ENCODE measurements around the gene IQGAP1. TPM values are rescaled to one million over a fixed set of nuclear protein-coding genes. Genes with fewer than 3 reads are reported as not detected.

IQGAP1 gene
- total and polyA plus RNA-seq, 4 experiments from 2014 or later = 86.1 to 132 (median 125) TPM

DNA sequence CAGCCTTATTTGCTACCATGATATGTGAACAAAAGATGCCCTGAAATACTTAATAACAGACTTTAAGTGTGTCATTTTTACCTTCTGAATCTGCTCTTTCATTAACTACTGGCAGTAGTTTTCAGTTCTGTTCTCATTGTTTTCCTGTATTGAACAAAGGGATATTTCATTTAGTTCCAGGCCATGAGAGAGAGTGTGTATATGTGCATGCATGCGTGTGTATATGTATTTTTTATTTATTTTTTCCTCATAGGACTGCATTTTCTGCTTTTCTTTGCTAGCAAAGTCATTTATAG is 94.9 kb downstream of the IQGAP1 start:
- H3K4me1 ChIP-seq (ENCODE audit: insufficient read depth, low read length) = peaks cover 33% of the 10 kb centered on the region
- peak overlapping the region in 1 of 7 donors; percentile 62 for H3K27ac Mint-ChIP-seq
- no peaks in the 10 kb centered on the region for H3K9me3 Mint-ChIP-seq
- H3K27ac ChIP-seq (ENCODE audit: low read depth, low read length) = no peak overlapping the region
- POLR2A ChIA-PET (ENCODE audit: partially characterized antibody) = interaction anchor here (0.8 to 2.0 kb wide), 2 partner anchors 95 to 163 kb away, joined by 3 to 8 read pairs; partner anchors contain the start of gene IQGAP1
- H3K36me3 ChIP-seq (ENCODE audit: insufficient read depth, low read length) = peaks cover 64% of the 10 kb centered on the region
- intact Hi-C loops (cut with micrococcal nuclease) = no loop called here
- no peak for DNase-seq
- no peaks in the 10 kb centered on the region for H3K27me3 ChIP-seq (ENCODE audit: insufficient read depth, low read length)
- no peaks in the 10 kb centered on the region for H3K27me3 Mint-ChIP-seq
- H3K4me3 ChIP-seq (ENCODE audit: low read length in 2 of 2) = no peak overlapping the region
- H3K4me3 Mint-ChIP-seq = no peak overlapping the region
- CTCF ChIA-PET (ENCODE audit: partially characterized antibody) = interaction anchor here (0.8 to 9.1 kb wide), 23 partner anchors 12 to 402 kb away, joined by 3 to 170 read pairs (median 5); partner anchors contain the start of genes IQGAP1 and ZNF774
- H3K4me1 Mint-ChIP-seq = peaks cover 21 to 43% (median 33%) of the 10 kb centered on the region in 4 donors
- no peaks in the 10 kb centered on the region for H3K9me3 ChIP-seq (ENCODE audit: control insufficient read depth in 1 of 2, low read length in 2 of 2)
- H3K36me3 Mint-ChIP-seq = peaks cover 62 to 76% of the 10 kb centered on the region in 2 donors

GRCh38 chr15:90483637-90484036 is 95.6 kb downstream of the IQGAP1 start:
- no peak overlapping the region for H3K27ac ChIP-seq (ENCODE audit: low read depth, low read length)
- H3K4me1 ChIP-seq (ENCODE audit: insufficient read depth, low read length) = peaks cover 26% of the 10 kb centered on the region
- H3K27me3 ChIP-seq (ENCODE audit: insufficient read depth, low read length) = no peaks in the 10 kb centered on the region
- no peak overlapping the region for H3K4me3 Mint-ChIP-seq
- H3K4me1 Mint-ChIP-seq = peaks cover 14 to 36% (median 29%) of the 10 kb centered on the region in 4 donors
- ChIA-PET CTCF (ENCODE audit: partially characterized antibody) (interaction anchor here (1.3 to 9.1 kb wide), 5 partner anchors 16 to 165 kb away, joined by 3 to 170 read pairs (median 17); no protein-coding TSS in a partner anchor), POLR2A (ENCODE audit: partially characterized antibody) (no interaction called here)
- no peaks in the 10 kb centered on the region for H3K9me3 ChIP-seq (ENCODE audit: control insufficient read depth in 1 of 2, low read length in 2 of 2)
- no peak for DNase-seq
- no peaks in the 10 kb centered on the region for H3K27me3 Mint-ChIP-seq
- peaks cover 0 to 1% (median 0%) of the 10 kb centered on the region in 8 donors for H3K9me3 Mint-ChIP-seq
- H3K27ac Mint-ChIP-seq = no peak overlapping the region
- H3K4me3 ChIP-seq (ENCODE audit: low read length in 2 of 2) = no peak overlapping the region
- peaks cover 64 to 72% of the 10 kb centered on the region in 2 donors for H3K36me3 Mint-ChIP-seq
- H3K36me3 ChIP-seq (ENCODE audit: insufficient read depth, low read length) = peaks cover 58% of the 10 kb centered on the region
- intact Hi-C loops (cut with micrococcal nuclease) = no loop called here

- no peak overlapping the region for H3K27ac ChIP-seq (ENCODE audit: low read depth, low read length)
- CTCF ChIA-PET (ENCODE audit: partially characterized antibody) = interaction anchor here (1.5 kb wide), 1 partner anchor 125 kb away, joined by 5 read pairs; no protein-coding TSS in a partner anchor
These were observed 99.1 kb downstream of the IQGAP1 start for GRCh38 chr15:90487186-90487585.

DNA sequence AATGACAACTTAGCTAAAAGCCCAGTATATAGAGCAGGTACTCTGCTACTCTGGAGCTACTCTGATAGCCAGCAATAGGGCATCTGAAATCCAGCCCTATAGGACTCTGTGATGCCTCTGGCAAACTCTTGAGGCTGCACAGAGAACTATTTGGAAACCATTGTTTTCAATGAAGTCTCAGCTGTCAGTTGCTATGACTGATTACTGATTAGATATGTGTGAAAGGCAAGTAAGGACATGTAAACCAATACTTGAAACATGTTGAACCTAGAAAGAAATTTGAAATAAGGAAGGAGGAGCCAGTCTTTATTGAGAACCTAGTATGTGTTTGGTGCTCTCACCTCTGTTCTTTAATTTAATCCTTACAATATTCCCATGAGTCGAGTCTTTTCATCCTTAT is 101.5 kb downstream of the IQGAP1 start:
- no peak overlapping the region for H3K27ac ChIP-seq (ENCODE audit: low read depth, low read length)
- peak overlapping the region in 4 of 7 donors; percentile 24 to 57 (median 38) for H3K27ac Mint-ChIP-seq
- peaks cover 8 to 12% (median 10%) of the 10 kb centered on the region in 4 donors for H3K4me1 Mint-ChIP-seq
- H3K36me3 ChIP-seq (ENCODE audit: insufficient read depth, low read length) = peaks cover 59% of the 10 kb centered on the region
- ChIA-PET CTCF (ENCODE audit: partially characterized antibody) (interaction anchor here (1.0 to 1.5 kb wide), 2 partner anchors 127 to 169 kb away, joined by 3 to 7 read pairs; no protein-coding TSS in a partner anchor), POLR2A (ENCODE audit: partially characterized antibody) (no interaction called here)
- intact Hi-C loops (cut with micrococcal nuclease) = no loop called here
- no peaks in the 10 kb centered on the region for H3K27me3 Mint-ChIP-seq
- H3K9me3 ChIP-seq (ENCODE audit: control insufficient read depth in 1 of 2, low read length in 2 of 2) = no peaks in the 10 kb centered on the region
- DNase-seq = no peak
- H3K9me3 Mint-ChIP-seq = peaks cover 0 to 1% (median 0%) of the 10 kb centered on the region in 8 donors
- H3K36me3 Mint-ChIP-seq = peaks cover 68 to 85% of the 10 kb centered on the region in 2 donors
- H3K4me3 Mint-ChIP-seq = no peak overlapping the region
- no peak overlapping the region for H3K4me3 ChIP-seq (ENCODE audit: low read length in 2 of 2)
- H3K27me3 ChIP-seq (ENCODE audit: insufficient read depth, low read length) = no peaks in the 10 kb centered on the region
- peaks cover 8% of the 10 kb centered on the region for H3K4me1 ChIP-seq (ENCODE audit: insufficient read depth, low read length)

More at GRCh38 chr15:90487186-90487585, 99.1 kb downstream of the IQGAP1 start:
- no peak for DNase-seq
- Mint-ChIP-seq H3K27me3 (no peaks in the 10 kb centered on the region), H3K4me1 (peaks cover 0 to 6% (median 2%) of the 10 kb centered on the region in 4 donors), H3K36me3 (peaks cover 72 to 84% of the 10 kb centered on the region in 2 donors), H3K9me3 (peaks cover 0 to 1% (median 0%) of the 10 kb centered on the region in 8 donors), H3K27ac (peak overlapping the region in 1 of 7 donors; percentile 62), H3K4me3 (no peak overlapping the region)
- Histone ChIP-seq H3K27me3 (ENCODE audit: insufficient read depth, low read length) (no peaks in the 10 kb centered on the region), H3K4me3 (ENCODE audit: low read length in 2 of 2) (no peak overlapping the region), H3K9me3 (ENCODE audit: control insufficient read depth in 1 of 2, low read length in 2 of 2) (no peaks in the 10 kb centered on the region), H3K36me3 (ENCODE audit: insufficient read depth, low read length) (peaks cover 70% of the 10 kb centered on the region), H3K4me1 (ENCODE audit: insufficient read depth, low read length) (no peaks in the 10 kb centered on the region)
- POLR2A ChIA-PET (ENCODE audit: partially characterized antibody) = no interaction called here
- intact Hi-C loops (cut with micrococcal nuclease) = no loop called here

GRCh38 chr15:90489944-90490343 is 101.9 kb downstream of the IQGAP1 start:
- ChIA-PET POLR2A (ENCODE audit: partially characterized antibody) (no interaction called here), CTCF (ENCODE audit: partially characterized antibody) (interaction anchor here (1.0 to 1.5 kb wide), 3 partner anchors 128 to 170 kb away, joined by 3 to 7 read pairs (median 3); no protein-coding TSS in a partner anchor)
- H3K27ac ChIP-seq (ENCODE audit: low read depth, low read length) = no peak overlapping the region
- Mint-ChIP-seq H3K27me3 (no peaks in the 10 kb centered on the region), H3K9me3 (peaks cover 0 to 1% (median 0%) of the 10 kb centered on the region in 8 donors), H3K4me1 (peaks cover 8 to 12% (median 10%) of the 10 kb centered on the region in 4 donors), H3K27ac (peak overlapping the region in 5 of 7 donors; percentile 6 to 83 (median 25)), H3K4me3 (no peak overlapping the region), H3K36me3 (peaks cover 67 to 83% of the 10 kb centered on the region in 2 donors)
- peaks cover 55% of the 10 kb centered on the region for H3K36me3 ChIP-seq (ENCODE audit: insufficient read depth, low read length)
- peaks cover 8% of the 10 kb centered on the region for H3K4me1 ChIP-seq (ENCODE audit: insufficient read depth, low read length)
- intact Hi-C loops (cut with micrococcal nuclease) = no loop called here
- no peaks in the 10 kb centered on the region for H3K27me3 ChIP-seq (ENCODE audit: insufficient read depth, low read length)
- DNase-seq = no peak
- H3K9me3 ChIP-seq (ENCODE audit: control insufficient read depth in 1 of 2, low read length in 2 of 2) = no peaks in the 10 kb centered on the region
- no peak overlapping the region for H3K4me3 ChIP-seq (ENCODE audit: low read length in 2 of 2)

DNA sequence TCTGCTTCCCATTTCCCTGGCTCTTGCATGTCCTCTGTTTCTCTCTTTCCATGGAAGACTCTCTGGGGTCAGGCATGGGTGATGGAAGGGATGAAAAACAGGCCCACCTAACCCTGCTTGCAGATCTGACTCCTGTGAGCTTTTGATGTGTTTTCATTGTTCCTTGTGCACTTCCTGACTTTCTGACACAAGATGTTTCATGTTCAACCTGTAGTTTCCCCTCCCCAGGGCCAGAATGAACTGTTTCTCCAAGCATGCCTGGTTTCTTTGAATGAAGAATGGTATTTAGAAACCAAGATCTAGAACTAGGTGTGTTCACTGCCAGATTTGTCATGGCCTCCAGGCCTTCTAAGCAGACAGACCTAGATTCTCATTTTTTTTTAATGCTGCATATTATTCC is 105.6 kb downstream of the IQGAP1 start:
- peaks cover 8 to 12% (median 10%) of the 10 kb centered on the region in 4 donors for H3K4me1 Mint-ChIP-seq
- Histone ChIP-seq H3K4me1 (ENCODE audit: insufficient read depth, low read length) (peaks cover 8% of the 10 kb centered on the region), H3K36me3 (ENCODE audit: insufficient read depth, low read length) (peaks cover 51% of the 10 kb centered on the region), H3K27me3 (ENCODE audit: insufficient read depth, low read length) (no peaks in the 10 kb centered on the region), H3K4me3 (ENCODE audit: low read length in 2 of 2) (no peak overlapping the region), H3K27ac (ENCODE audit: low read depth, low read length) (no peak overlapping the region), H3K9me3 (ENCODE audit: control insufficient read depth in 1 of 2, low read length in 2 of 2) (no peaks in the 10 kb centered on the region)
- DNase-seq = no peak
- intact Hi-C loops (cut with micrococcal nuclease) = no loop called here
- peak overlapping the region in 1 of 8 donors; percentile 8 for H3K4me3 Mint-ChIP-seq
- H3K36me3 Mint-ChIP-seq = peaks cover 61 to 80% of the 10 kb centered on the region in 2 donors
- H3K27ac Mint-ChIP-seq = peak overlapping the region in 6 of 7 donors; percentile 15 to 88 (median 68)
- no peaks in the 10 kb centered on the region for H3K27me3 Mint-ChIP-seq
- H3K9me3 Mint-ChIP-seq = no peaks in the 10 kb centered on the region
- ChIA-PET CTCF (ENCODE audit: partially characterized antibody) (no interaction called here), POLR2A (ENCODE audit: partially characterized antibody) (no interaction called here)

GRCh38 chr15:90495067-90495466 is 107.0 kb downstream of the IQGAP1 start:
- H3K27me3 ChIP-seq (ENCODE audit: insufficient read depth, low read length) = no peaks in the 10 kb centered on the region

More at GRCh38 chr15:90495067-90495466, 107.0 kb downstream of the IQGAP1 start:
- Mint-ChIP-seq H3K36me3 (peaks cover 62 to 82% of the 10 kb centered on the region in 2 donors), H3K4me1 (peaks cover 8 to 12% (median 10%) of the 10 kb centered on the region in 4 donors), H3K9me3 (no peaks in the 10 kb centered on the region), H3K4me3 (no peak overlapping the region), H3K27ac (no peak overlapping the region), H3K27me3 (no peaks in the 10 kb centered on the region)
- peaks cover 8% of the 10 kb centered on the region for H3K4me1 ChIP-seq (ENCODE audit: insufficient read depth, low read length)
- ChIA-PET POLR2A (ENCODE audit: partially characterized antibody) (no interaction called here), CTCF (ENCODE audit: partially characterized antibody) (interaction anchor here (0.5 kb wide), 1 partner anchor 281 kb away, joined by 3 read pairs; no protein-coding TSS in a partner anchor)
- peaks cover 58% of the 10 kb centered on the region for H3K36me3 ChIP-seq (ENCODE audit: insufficient read depth, low read length)
- no peak overlapping the region for H3K27ac ChIP-seq (ENCODE audit: low read depth, low read length)
- intact Hi-C loops (cut with micrococcal nuclease) = no loop called here
- no peaks in the 10 kb centered on the region for H3K9me3 ChIP-seq (ENCODE audit: control insufficient read depth in 1 of 2, low read length in 2 of 2)
- DNase-seq = no peak
- H3K4me3 ChIP-seq (ENCODE audit: low read length in 2 of 2) = no peak overlapping the region

Measured in CD4-positive, alpha-beta memory T cell (primary cell).